AG08396 (cell line): ENCODE results near the gene ELAPOR2.
"Not testable (repeated sequence)": the region's sequence is repeated elsewhere in the genome, so short reads cannot be mapped to it uniquely, and the experiment has no call there.

Experiments
- DNase-seq: peaks from one replicate; pipeline ENCODE4 v3.0.0; 2012; ENCODE audit warnings: low spot score, mixed read lengths

ELAPOR2 gene

GRCh38 chr7:87059525-87060287 is at the start of gene ELAPOR2:
TSS of gene ELAPOR2 (minus strand) at chr7:87059654. CDS start at chr7:87059513, 141 bp downstream.
- DNase-seq, result peak; percentile 78

- no peak for DNase-seq
Observed at GRCh38 chr7:87107949-87108776, 48.7 kb upstream of the ELAPOR2 start.

- DNase-seq, result no peak
Observed at GRCh38 chr7:87106974-87107612, 47.6 kb upstream of the ELAPOR2 start.

- DNase-seq, result no peak
Observed at GRCh38 chr7:87105401-87105800, 45.9 kb upstream of the ELAPOR2 start.

- no peak for DNase-seq
Observed at GRCh38 chr7:87100326-87100725, 40.9 kb upstream of the ELAPOR2 start.

GRCh38 chr7:87097375-87097774 is 37.9 kb upstream of the ELAPOR2 start:
- DNase-seq, result not testable (repeated sequence)

- DNase-seq, result no peak
Observed at GRCh38 chr7:87094322-87094721, 34.9 kb upstream of the ELAPOR2 start.

- DNase-seq, result no peak
Observed at GRCh38 chr7:87092568-87093091, 33.2 kb upstream of the ELAPOR2 start.

GRCh38 chr7:87091487-87092066 is 32.1 kb upstream of the ELAPOR2 start:
- DNase-seq, result no peak

- DNase-seq, result no peak
Observed at GRCh38 chr7:87083865-87084519, 24.5 kb upstream of the ELAPOR2 start.

- DNase-seq, result no peak
Observed at GRCh38 chr7:87082675-87083074, 23.2 kb upstream of the ELAPOR2 start.

GRCh38 chr7:87075671-87076404 is 16.4 kb upstream of the ELAPOR2 start:
- no peak for DNase-seq

GRCh38 chr7:87067788-87068187 is 8.3 kb upstream of the ELAPOR2 start:
- no peak for DNase-seq

- no peak for DNase-seq
Observed at GRCh38 chr7:87060288-87060537, 759 bp upstream of the ELAPOR2 start.

GRCh38 chr7:87058744-87059524 is 520 bp downstream of the ELAPOR2 start:
- DNase-seq, result peak; percentile 7

GRCh38 chr7:87057210-87057609 is 2.2 kb downstream of the ELAPOR2 start:
- DNase-seq, result no peak

- DNase-seq, result no peak
Observed at GRCh38 chr7:87056346-87056745, 3.1 kb downstream of the ELAPOR2 start.

GRCh38 chr7:87048839-87049238 is 10.6 kb downstream of the ELAPOR2 start:
- no peak for DNase-seq

GRCh38 chr7:87046456-87046855 is 13.0 kb downstream of the ELAPOR2 start:
- no peak for DNase-seq

- DNase-seq, result not testable (repeated sequence)
Observed at GRCh38 chr7:87044713-87045112, 14.7 kb downstream of the ELAPOR2 start.
